ENCODE measurements around the gene TCIRG1.
A peak's percentile ranks its signal among the peaks of the same experiment; 100 is the strongest.
"Not testable (repeated sequence)": the region's sequence is repeated elsewhere in the genome, so short reads cannot be mapped to it uniquely, and the experiment has no call there.

TCIRG1 gene

DNA sequence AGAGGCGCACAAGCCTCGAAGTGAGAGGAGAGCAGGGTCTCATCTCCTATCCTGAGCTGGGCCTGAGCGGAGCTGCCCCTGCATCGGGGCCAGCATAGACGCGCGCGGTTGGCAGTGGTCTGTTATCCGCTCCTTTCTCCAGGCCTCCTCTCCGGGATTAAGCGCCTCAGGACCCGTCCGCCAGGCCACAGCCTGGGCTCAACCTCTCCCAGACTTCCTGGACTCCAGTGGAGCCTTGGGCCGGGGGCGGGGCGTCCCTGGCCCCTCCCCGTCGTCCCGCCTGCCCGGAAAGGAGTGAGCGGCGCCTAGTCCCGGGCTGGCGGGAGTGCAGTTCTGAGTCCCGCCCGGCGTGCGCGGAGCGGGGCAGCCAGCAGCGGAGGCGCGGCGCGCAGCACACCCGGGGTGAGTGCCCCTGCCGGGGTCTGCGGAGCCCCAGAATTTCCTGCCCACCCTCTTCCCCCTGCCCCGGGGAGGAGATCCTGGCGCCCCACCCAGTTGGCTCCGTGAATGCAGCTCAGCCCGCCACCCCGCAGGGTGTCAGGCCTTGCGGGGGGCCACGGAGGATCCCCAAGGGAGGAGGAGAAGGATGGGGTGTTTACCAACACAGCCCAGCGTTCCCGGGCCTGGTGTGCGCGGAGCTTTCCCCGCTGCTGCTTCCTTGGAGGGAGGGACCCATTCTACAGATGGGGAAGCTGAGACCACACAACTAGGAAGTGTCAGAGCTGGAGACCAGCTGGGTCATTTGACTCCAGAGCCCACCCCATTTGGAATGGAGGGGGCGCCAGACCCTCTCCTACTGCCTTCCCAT is at the start of gene TCIRG1:
TSS of gene TCIRG1 (plus strand) at position 308 of the 808 bp plus-strand sequence. CDS start 2,247 bp downstream, outside the sequence.
- peak in 1 of 2 donors; percentile 17 for DNase-seq (ENCODE audit: low read depth in 2 of 2, low spot score in 1 of 2)

GRCh38 chr11:67990546-67991346 is 48.1 kb upstream of the TCIRG1 start:
- not testable (repeated sequence) for DNase-seq (ENCODE audit: low read depth in 2 of 2, low spot score in 1 of 2)

GRCh38 chr11:67991347-67992121 is 47.3 kb upstream of the TCIRG1 start:
- DNase-seq (ENCODE audit: low read depth in 2 of 2, low spot score in 1 of 2), result not testable (repeated sequence)

DNA sequence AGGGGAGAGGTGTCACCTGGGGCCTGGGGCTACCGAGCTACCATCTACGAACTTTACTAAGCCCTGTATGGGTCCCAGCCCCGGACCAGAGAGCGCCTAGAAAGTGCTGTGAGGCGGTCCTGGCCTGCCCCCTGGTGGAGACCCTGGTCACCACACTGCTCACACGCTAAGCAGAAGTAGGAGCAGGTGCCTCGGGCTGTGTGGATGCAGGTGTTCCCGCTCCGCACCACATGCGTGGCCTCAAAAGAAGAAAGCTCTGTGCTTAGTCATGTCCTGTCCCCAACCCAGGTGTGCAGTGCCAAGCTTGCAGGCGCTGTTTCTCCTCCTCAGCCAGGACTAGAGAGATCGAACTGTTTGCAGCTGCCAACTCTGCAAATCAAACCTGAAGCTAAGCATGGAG is 45.0 kb upstream of the TCIRG1 start:
- not testable (repeated sequence) for DNase-seq (ENCODE audit: low read depth in 2 of 2, low spot score in 1 of 2)

DNA sequence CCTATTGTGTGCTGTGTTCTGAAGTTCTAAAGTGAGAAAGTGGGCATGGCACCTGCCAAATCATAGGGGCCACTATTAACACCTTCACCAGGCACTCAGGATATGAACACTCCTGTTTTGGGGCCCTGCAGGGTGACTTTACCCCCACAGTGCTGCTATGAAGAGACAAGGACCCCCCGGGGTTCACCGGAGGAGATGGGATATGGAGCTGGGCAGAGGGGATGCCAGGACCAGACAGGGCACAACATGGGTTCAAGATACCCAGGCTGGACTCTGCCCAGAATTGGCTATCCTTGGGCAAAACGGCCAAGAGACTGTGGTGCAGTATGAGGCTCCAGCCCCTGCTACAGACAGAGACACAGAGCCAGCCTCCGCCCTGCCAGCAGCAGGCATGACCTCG is 44.4 kb upstream of the TCIRG1 start:
- not testable (repeated sequence) for DNase-seq (ENCODE audit: low read depth in 2 of 2, low spot score in 1 of 2)

GRCh38 chr11:67995129-67995528 is 43.7 kb upstream of the TCIRG1 start:
- DNase-seq (ENCODE audit: low read depth in 2 of 2, low spot score in 1 of 2), result not testable (repeated sequence)

GRCh38 chr11:67995579-67995978 is 43.2 kb upstream of the TCIRG1 start:
- DNase-seq (ENCODE audit: low read depth in 2 of 2, low spot score in 1 of 2), result not testable (repeated sequence)

DNA sequence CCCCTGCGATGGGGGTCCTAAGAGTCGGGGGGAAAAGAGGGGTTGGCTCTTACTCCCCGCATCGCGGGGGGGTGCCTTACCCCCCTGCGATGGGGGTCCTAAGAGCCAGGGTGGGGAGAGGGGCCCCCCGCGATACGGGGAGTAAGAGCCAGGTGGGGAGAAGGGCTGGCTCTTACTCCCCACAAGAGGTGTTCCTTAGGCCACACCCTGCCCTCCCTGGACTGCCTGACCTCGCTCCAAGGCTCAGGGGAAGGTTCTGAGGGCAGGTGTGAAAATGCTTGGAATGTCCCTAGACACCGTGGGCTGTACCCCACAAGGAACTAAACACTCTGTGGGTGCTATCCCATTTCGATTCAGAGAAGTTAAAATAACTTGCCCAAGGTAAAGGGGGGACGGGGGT is 42.8 kb upstream of the TCIRG1 start:
- DNase-seq (ENCODE audit: low read depth in 2 of 2, low spot score in 1 of 2), result no peak

GRCh38 chr11:67996622-67997474 is 42.0 kb upstream of the TCIRG1 start:
- no peak for DNase-seq (ENCODE audit: low read depth in 2 of 2, low spot score in 1 of 2)

DNA sequence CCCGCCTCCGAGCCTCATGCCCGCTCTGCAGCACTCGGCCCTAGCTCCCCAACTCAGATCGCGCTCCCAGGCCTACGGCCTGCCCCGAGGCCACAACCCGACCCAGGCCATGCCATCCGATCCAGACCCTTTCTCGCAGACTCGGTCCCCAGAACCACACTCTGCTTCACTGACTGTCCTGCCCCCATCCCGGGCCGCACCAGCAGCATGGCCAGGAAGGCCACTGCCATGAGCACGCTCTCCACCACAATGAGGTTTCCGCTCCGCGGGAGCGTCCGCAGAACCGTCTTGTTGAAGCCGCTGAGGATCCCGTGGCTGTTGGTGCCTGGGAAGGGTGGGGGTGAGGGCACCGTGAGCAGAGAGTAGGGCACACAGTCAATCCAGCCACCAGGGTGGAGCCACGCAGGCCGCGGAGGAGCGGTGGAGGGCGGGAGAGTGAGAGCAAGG is 41.3 kb upstream of the TCIRG1 start:
- DNase-seq (ENCODE audit: low read depth in 2 of 2, low spot score in 1 of 2), result no peak

- DNase-seq (ENCODE audit: low read depth in 2 of 2, low spot score in 1 of 2), result no peak
Observed at GRCh38 chr11:67998150-67999045, 40.4 kb upstream of the TCIRG1 start.

GRCh38 chr11:67999201-67999629 is 39.6 kb upstream of the TCIRG1 start:
- DNase-seq (ENCODE audit: low read depth in 2 of 2, low spot score in 1 of 2), result no peak

DNA sequence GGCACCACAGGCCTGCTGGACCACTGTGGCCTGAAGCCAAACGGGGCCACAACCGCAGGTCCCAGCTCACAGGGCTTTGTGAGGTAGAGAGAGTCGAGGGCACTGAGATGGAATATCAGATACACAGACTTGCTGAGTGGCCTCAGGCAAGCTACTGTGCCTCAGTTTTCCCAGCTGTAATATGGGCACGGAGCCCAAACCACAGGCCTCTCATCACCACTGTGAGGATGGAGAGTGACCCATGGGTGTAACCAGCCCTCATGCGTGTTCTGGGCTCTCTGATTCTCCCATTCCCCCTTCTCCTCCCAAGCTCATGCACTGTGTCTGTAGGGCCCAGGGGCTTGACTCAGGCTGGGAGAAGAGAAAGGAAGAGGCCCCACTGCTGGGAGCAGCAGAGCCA is 39.1 kb upstream of the TCIRG1 start:
- DNase-seq (ENCODE audit: low read depth in 2 of 2, low spot score in 1 of 2), result no peak

GRCh38 chr11:68002575-68002937 is 36.3 kb upstream of the TCIRG1 start:
- no peak for DNase-seq (ENCODE audit: low read depth in 2 of 2, low spot score in 1 of 2)

DNA sequence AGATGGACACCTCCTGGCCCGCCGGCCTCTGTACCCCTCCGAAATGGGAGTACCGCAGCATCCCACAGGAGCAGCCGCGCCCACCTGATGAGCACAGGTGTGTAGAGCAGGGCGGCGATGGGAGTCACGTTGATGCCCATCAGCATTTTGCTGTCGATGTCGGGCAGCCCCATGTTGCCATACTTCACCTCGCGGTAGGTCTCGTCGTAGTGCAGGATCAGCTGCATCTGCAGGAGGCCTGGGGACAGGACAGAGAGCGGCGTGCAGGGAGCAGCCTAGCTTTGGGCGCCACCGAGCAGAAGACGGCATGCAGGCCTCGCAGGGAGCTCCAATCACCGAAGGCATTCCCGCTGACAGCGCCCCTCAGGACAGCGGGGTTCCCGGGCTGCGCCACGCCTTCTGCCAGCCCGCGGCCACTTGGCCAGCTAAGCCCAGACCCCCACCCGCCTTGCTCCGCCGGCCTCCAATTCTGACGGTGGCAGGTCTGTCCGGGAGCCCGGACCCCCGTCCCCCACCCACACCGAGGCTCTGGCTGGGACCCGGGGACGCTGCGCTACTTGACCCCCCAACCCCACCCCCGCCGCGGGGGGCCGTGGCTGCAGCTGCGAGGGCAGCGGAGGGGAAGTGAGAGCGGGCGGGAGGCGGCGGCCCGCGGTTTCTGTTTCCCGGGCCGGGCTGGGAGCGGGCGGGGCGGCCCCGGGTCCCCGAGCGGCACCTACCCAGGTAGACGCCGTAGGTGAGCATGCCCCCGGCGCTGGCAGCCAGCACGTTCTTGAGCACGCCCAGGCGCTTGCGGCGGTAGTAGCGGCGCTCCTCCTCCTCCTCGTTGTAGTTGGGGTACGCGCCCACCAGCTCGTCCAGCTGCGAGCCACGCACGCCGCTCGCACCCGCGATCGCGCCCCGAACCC is 35.6 kb upstream of the TCIRG1 start:
- DNase-seq (ENCODE audit: low read depth in 2 of 2, low spot score in 1 of 2), result peak in 1 of 2 donors; percentile 23

DNA sequence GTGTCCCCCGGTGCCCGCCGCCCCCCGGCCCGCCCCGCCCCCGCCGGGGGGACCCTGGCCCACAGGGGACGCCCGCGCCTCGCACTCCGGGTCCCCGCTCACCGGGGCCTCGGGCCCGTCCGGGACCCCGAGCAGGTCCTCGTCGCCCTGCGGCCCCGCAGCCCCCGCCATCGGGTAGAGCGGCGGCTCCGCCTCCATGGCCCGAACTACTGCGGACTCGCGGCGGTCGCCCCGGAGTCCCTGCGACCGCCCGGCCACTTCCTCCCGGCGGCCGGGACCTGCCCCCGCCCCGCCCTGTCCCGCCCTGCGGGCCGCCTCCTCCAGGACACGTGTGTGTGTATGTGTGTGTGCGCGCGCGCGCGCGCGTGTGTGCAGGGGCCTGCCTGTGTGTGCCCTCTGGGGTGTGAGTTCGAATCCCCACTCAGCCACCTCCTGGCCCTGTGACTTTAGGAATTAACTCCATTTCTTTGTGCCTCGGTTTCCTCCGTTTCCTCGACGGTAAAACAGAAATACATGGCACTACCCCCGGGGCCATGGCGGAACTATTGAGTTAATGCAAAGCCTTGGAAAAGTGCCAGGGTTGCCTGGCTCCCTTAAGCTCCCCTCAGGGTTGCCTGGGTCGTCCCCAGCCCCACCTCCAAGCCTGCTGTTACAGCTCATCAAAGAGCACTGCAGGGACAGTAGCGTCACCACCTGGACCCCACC is 34.8 kb upstream of the TCIRG1 start, which contains the start of gene UNC93B1:
TSS of gene UNC93B1 (minus strand) at position 252 of the 705 bp plus-strand sequence. CDS start at position 198, 54 bp downstream.
- DNase-seq (ENCODE audit: low read depth in 2 of 2, low spot score in 1 of 2), result peak; percentile 37 to 52

GRCh38 chr11:68004551-68005335 is 34.1 kb upstream of the TCIRG1 start:
- DNase-seq (ENCODE audit: low read depth in 2 of 2, low spot score in 1 of 2), result no peak

Measured in stimulated activated CD8-positive, alpha-beta memory T cell treated with anti-CD3 and anti-CD28 coated beads, Interleukin-4, amount 100 ng/mL, for 1 hour (primary cell).